HUES48 (cell line): ENCODE measurements around the gene NTMT1.
"Not testable (repeated sequence)": the region's sequence is repeated elsewhere in the genome, so short reads cannot be mapped to it uniquely, and the experiment has no call there.

Experiments
- H3K27ac ChIP-seq: one replicate; pipeline ENCODE4 v1.7.0; 2013; ENCODE audit warnings: low read depth, low read length, inconsistent platforms
- H3K27me3 ChIP-seq: 2 replicates; pipeline ENCODE4 v1.6.1; 2013; ENCODE audit warnings: mild to moderate bottlenecking, low read length; ENCODE audit not compliant: control insufficient read depth, insufficient read depth
- H3K36me3 ChIP-seq: 2 replicates; pipeline ENCODE4 v1.6.1; 2013; ENCODE audit warnings: low read length; ENCODE audit not compliant: control insufficient read depth, insufficient read depth
- H3K4me1 ChIP-seq: 2 replicates; pipeline ENCODE4 v1.6.1; 2013; ENCODE audit warnings: mild to moderate bottlenecking, low read length; ENCODE audit not compliant: control insufficient read depth, insufficient read depth
- H3K4me3 ChIP-seq: 2 replicates; pipeline ENCODE4 v1.5.1; 2013; ENCODE audit warnings: mild to moderate bottlenecking, low read depth, low read length
- H3K9ac ChIP-seq: 2 replicates; pipeline ENCODE4 v1.6.1; 2013; ENCODE audit warnings: mild to moderate bottlenecking, low read depth, low read length, moderate library complexity
- H3K9me3 ChIP-seq: 2 replicates; pipeline ENCODE4 v1.6.1; 2013; ENCODE audit warnings: low read length; ENCODE audit not compliant: control insufficient read depth, insufficient read depth

NTMT1 gene

DNA sequence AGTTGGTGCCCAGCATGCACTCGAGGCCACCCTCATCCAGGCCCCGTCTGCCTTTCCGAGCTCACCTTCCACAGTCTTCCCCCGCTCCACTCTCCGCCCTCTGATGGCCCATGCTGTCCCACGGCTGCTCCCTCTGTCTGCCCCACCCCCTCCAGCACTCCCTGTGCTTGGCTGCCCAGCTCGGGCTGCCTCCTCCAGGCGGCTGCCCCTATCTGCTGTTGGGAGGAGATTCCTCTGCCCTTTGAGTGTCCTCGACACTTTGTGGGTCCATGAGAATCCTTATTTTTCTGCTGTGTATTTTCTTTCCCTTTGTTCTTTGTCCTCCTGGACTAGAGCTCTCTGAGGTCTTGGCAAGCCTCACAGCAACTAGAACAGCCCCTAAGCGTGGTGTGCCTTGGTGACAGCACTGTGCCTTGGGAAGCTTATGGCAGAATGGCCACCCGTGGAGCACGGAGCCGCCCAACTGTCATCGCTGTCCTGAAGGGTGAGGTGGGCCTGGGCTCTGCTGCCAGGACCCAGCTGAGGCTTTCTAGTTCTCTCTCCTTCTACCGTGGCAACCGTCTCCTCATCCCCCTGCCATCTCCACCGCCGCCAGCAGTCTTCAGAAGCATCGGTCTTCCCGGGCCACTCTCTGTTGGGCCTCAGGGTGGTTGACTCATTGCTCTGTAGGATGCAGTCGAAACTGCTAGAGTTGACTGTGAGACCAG, 5.2 kb downstream of the NTMT1 start:
- no peak overlapping the region for H3K4me3 ChIP-seq
- H3K4me1 ChIP-seq: peaks cover 11% of the 10 kb centered on the region; the same call in 1 of the 2 replicates
- H3K9ac ChIP-seq: no peak overlapping the region
- H3K27me3 ChIP-seq: no peaks in the 10 kb centered on the region
- H3K9me3 ChIP-seq: no peaks in the 10 kb centered on the region
- H3K36me3 ChIP-seq: peaks cover 57% of the 10 kb centered on the region
- no peak overlapping the region for H3K27ac ChIP-seq

DNA sequence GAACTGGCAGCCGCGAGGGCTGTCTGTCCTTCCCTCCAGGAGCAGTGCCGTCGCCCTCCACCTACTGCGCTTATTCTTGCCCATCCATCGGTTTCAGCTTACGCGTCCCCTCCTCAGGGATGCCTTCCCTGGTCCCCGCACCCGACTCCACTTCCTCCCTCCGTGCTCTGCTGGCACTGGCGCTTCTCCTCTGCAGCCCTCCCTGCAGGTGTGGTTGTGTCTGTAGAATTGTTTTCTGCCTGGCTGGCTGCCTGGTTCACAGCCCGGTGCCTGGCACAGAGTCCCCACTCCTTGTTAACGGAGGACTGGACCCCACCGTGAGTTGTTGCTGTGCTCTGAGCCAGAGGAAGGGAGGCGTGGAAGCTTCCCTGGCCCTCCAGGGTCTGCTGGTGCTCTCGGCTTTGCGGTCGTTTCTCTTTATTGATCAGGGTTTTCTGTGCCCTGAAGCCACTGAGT, 5.7 kb downstream of the NTMT1 start:
- H3K9ac ChIP-seq: no peak overlapping the region
- H3K9me3 ChIP-seq: no peaks in the 10 kb centered on the region
- H3K27me3 ChIP-seq: no peaks in the 10 kb centered on the region
- H3K36me3 ChIP-seq: peaks cover 60% of the 10 kb centered on the region
- no peak overlapping the region for H3K27ac ChIP-seq
- peaks cover 11% of the 10 kb centered on the region; the same call in 1 of the 2 replicates for H3K4me1 ChIP-seq
- no peak overlapping the region for H3K4me3 ChIP-seq

DNA sequence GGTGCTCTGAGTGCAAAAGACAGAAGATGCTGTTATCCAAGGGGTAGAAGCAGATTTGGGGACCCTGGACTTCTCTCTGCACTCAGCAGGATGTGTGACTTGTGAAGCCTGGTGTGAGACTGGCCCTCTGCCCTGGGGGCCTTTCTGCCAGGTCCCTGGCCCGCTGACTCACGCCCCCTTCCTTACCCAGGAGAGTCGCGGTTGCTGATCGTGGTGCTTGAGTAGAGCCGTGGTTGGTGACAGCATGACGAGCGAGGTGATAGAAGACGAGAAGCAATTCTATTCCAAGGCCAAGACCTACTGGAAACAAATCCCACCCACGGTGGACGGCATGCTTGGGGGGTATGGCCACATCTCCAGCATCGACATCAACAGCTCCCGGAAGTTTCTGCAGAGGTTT, 6.5 kb downstream of the NTMT1 start:
- Histone ChIP-seq H3K4me1 (peaks cover 4% of the 10 kb centered on the region; the same call in 1 of the 2 replicates), H3K36me3 (peaks cover 68% of the 10 kb centered on the region), H3K9ac (no peak overlapping the region), H3K9me3 (no peaks in the 10 kb centered on the region), H3K27ac (no peak overlapping the region), H3K4me3 (no peak overlapping the region), H3K27me3 (no peaks in the 10 kb centered on the region)

DNA sequence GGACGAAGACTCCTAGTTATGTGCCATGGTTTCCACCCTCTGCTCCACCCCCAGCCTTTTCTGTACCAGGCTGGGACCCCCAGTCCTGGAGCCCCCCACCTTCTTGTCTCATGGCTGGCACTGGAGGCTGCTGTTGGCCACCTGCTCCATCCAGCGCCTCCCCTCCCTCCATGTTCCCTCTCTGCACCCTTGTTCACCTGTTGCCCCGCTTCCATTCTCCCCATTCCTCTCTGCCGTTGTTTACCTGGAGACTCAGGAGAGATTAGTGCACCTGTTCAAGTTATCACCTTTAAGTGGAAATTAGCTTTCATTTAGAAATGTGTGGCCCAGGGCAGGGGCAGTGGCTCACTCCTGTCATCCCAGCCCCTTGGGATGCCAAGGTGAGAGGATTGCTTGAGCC, 7.2 kb downstream of the NTMT1 start:
- H3K27me3 ChIP-seq: no peaks in the 10 kb centered on the region
- H3K4me3 ChIP-seq: no peak overlapping the region
- no peaks in the 10 kb centered on the region for H3K9me3 ChIP-seq
- H3K4me1 ChIP-seq: no peaks in the 10 kb centered on the region
- H3K9ac ChIP-seq: no peak overlapping the region
- peaks cover 68% of the 10 kb centered on the region for H3K36me3 ChIP-seq
- H3K27ac ChIP-seq: no peak overlapping the region

DNA sequence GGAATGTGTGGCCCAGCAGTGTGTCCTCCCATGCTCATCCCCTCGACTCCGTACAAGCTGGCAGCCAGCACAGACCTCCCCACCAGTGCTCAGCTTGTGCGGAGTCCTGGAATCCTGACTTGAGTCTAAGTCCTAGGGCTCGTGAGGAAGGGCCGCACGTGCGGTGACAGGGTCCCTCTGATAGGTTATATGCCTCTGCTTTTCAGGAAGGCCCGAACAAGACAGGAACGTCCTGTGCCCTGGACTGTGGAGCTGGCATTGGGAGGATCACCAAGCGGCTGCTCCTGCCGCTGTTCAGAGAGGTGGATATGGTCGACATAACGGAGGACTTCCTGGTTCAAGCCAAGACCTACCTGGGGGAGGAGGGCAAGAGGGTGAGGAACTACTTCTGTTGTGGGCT, 7.9 kb downstream of the NTMT1 start:
- no peak overlapping the region for H3K27ac ChIP-seq
- H3K27me3 ChIP-seq: no peaks in the 10 kb centered on the region
- H3K4me1 ChIP-seq: no peaks in the 10 kb centered on the region
- no peak overlapping the region for H3K4me3 ChIP-seq
- no peaks in the 10 kb centered on the region for H3K9me3 ChIP-seq
- no peak overlapping the region for H3K9ac ChIP-seq
- H3K36me3 ChIP-seq: peaks cover 68% of the 10 kb centered on the region

DNA sequence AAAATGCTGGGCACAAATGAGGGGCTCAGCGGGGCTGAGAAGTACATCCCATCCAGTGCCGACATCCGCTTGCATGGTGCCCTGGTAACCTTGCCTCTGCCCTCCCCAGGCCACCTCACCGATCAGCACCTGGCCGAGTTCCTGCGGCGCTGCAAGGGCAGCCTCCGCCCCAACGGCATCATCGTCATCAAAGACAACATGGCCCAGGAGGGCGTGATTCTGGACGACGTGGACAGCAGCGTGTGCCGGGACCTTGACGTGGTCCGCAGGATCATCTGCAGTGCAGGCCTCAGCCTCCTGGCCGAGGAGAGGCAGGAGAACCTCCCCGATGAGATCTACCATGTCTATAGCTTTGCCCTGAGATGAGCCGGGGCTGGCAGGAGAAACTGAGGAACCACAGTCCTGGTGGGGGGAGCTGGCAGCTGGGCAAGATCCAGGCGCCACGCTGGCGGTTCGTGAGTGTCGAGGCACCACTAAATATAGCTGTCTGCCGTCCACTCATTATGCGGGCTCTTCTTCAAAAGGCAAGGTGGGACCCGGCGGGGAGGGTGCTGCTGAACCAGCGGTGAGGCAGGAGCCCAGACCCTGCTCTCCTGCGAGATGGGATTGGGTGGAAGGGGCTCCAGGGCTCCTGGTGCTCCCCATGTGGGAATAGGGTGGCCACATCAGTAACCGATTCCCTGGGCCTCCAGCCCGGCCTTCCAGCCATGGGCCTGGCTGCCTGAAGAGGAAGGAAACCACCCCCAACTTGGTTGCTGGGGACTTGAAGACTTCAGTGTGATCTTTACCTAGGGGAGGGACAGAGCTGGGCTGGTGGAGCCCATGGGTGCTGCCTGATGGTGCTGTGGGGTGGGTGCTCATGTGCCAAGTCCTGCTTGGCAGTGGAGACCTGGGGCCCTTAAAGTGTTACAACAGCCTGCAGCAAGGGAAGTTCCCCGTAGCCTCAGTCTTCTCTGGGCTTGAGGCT, 9.4 kb downstream of the NTMT1 start:
- Histone ChIP-seq H3K36me3 (peaks cover 72% of the 10 kb centered on the region), H3K27me3 (no peaks in the 10 kb centered on the region), H3K27ac (no peak overlapping the region), H3K4me1 (no peaks in the 10 kb centered on the region), H3K4me3 (no peak overlapping the region), H3K9ac (no peak overlapping the region), H3K9me3 (no peaks in the 10 kb centered on the region)

DNA sequence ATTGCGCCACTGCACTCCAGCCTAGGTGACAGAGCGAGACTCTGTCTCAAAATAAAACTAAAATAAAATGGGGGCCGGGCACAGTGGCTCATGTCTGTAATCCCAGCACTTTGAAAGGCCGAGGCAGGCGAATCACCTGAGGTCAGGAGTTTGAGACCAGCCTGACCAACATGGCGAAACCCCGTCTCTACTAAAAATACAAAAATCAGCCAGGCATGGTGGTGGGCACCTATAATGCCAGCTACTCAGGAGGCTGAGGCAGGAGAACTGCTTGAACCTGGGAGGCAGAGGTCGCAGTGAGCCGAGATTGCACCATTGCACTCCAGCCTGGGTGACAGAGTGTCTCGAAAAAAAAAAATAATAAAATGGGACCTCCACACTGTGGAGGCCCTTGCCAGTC, 10.4 kb downstream of the NTMT1 start:
- not testable (repeated sequence) for H3K27me3 ChIP-seq, H3K4me3 ChIP-seq, H3K4me1 ChIP-seq, H3K9me3 ChIP-seq, H3K9ac ChIP-seq, H3K27ac ChIP-seq
- peaks cover 70% of the 10 kb centered on the region for H3K36me3 ChIP-seq

DNA sequence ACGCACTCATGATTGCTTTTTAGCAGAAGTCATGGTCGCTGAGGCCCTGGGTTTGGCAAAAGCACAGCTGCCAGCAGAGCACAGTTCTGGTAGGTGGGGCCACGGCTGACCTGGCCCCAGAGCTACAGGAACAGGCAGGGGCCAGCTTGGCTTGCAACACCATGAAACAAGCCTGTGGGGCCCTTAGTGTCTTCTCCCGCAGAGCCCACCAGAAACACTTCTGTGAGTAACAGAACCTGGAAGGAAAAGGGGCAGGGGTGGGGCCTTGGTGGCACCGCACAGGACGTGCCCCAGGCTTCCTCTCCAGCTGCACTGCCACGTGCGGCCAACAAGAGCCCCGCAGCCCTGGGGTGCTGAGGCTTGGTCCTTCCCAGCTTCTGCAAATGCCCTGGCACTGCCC, 11.1 kb downstream of the NTMT1 start:
- H3K36me3 ChIP-seq: peaks cover 69% of the 10 kb centered on the region
- H3K27ac ChIP-seq: no peak overlapping the region

DNA sequence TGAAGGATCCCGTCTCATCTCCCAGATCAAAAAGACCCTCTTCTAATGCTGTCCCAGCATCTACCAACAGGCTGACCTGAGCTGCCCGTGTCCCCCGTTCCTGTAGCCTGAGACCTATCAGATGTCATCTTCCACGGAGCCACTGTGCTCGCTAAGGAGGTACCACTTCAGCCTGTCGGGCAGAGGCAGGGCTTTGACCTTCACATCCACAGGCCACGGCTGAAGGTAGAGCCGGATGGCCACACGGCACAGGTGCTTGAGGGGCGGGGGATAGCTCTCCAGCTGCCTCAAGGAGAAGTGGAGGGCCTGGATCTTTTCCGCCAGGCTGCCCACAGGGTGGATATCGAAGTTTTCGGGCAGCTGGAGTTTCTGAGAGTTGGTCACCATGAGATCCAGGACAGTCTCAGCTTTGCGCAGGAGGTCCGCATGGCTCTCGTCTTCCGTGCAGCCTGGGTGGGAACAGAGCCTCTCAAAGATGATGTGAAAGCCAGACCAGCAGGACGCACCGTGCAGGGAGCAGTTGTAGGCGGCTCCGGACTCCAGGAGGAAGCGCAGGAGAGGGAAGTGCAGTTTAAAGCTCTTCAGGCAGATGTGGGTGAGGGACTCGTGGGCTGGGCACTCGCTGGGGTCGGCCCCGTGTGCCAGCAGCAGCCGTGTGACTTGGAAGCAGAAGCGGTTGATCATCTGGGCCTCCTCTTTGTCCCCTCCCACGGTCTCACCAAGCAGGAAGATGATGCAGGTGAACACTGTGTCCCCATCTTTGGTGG, 11.9 kb downstream of the NTMT1 start:
- Histone ChIP-seq H3K9ac (no peak overlapping the region), H3K9me3 (no peaks in the 10 kb centered on the region), H3K27me3 (no peaks in the 10 kb centered on the region), H3K4me3 (no peak overlapping the region), H3K27ac (no peak overlapping the region), H3K4me1 (peaks cover 6% of the 10 kb centered on the region; the same call in 1 of the 2 replicates), H3K36me3 (peaks cover 63% of the 10 kb centered on the region)

More for the DNA sequence above, 11.1 kb downstream of the NTMT1 start:
- H3K9me3 ChIP-seq: no peaks in the 10 kb centered on the region
- peaks cover 6% of the 10 kb centered on the region; the same call in 1 of the 2 replicates for H3K4me1 ChIP-seq
- no peaks in the 10 kb centered on the region for H3K27me3 ChIP-seq
- no peak overlapping the region for H3K4me3 ChIP-seq
- no peak overlapping the region for H3K9ac ChIP-seq

DNA sequence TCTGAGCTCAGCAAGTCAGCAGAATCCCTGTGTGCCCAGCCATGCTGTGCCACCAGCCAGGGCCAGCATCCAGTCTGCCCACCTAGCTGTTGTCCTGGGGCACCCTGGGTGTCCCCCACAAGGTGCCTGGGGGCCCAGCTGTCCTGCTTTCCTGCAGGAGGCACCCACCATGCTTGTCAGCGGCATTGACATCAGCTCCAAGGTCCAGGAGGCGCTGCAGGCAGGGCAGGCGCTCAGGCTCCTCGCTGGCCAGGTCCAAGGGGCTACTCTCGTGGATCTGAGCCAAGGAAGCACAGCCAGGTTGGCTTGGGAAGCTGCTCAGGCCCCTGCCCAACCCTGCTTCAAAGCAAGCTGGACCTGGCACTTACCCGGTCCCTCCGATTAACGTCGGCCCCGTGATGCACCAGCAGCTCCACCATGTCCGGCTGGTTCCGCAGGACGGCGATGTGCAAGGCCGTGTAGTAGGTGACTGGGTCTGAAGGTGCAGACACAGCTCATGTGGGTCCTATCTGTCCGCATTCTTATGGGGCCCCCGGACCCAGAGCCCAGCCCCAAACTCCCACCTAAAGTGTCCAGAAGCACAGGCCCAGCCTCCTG, 13.2 kb downstream of the NTMT1 start:
- no peaks in the 10 kb centered on the region for H3K9me3 ChIP-seq
- H3K4me3 ChIP-seq: no peak overlapping the region
- H3K9ac ChIP-seq: no peak overlapping the region

More for the DNA sequence above, 13.2 kb downstream of the NTMT1 start:
- H3K27ac ChIP-seq: no peak overlapping the region
- H3K36me3 ChIP-seq: peaks cover 51% of the 10 kb centered on the region
- no peaks in the 10 kb centered on the region for H3K27me3 ChIP-seq
- peaks cover 6% of the 10 kb centered on the region; the same call in 1 of the 2 replicates for H3K4me1 ChIP-seq
